AG09319 (cell line): ENCODE results near the gene NOSIP.

Source experiments
- DNase-seq: peaks from one replicate; pipeline ENCODE4 v3.0.0-alpha.2; 2010; ENCODE audit warnings: low read depth; ENCODE audit errors: extremely low read depth
- TF ChIP-seq, protein P1 (sequence below): IDR thresholded peaks from 2 replicates; pipeline ENCODE4 v1.5.1; 2011; ENCODE audit warnings: low read depth, mild to moderate bottlenecking, inconsistent platforms, low read length, moderate library complexity

NOSIP gene

DNA sequence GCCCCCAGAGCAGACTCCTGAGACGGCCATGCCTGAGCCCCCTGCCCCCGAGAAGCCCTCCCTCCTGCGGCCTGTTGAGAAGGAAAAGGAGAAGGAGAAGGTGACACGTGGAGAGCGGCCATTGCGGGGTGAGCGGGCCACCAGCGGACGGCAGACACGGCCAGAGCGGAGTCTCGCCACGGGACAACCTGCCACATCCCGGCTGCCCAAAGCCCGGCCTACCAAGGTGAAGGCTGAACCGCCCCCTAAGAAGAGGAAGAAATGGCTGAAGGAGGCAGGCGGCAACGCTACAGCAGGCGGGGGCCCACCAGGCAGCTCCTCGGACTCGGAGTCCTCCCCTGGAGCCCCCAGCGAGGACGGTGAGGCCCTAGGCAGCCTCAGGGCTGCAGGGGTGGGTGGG is 35.5 kb upstream of the NOSIP start:
- TF ChIP-seq, protein P1, sequence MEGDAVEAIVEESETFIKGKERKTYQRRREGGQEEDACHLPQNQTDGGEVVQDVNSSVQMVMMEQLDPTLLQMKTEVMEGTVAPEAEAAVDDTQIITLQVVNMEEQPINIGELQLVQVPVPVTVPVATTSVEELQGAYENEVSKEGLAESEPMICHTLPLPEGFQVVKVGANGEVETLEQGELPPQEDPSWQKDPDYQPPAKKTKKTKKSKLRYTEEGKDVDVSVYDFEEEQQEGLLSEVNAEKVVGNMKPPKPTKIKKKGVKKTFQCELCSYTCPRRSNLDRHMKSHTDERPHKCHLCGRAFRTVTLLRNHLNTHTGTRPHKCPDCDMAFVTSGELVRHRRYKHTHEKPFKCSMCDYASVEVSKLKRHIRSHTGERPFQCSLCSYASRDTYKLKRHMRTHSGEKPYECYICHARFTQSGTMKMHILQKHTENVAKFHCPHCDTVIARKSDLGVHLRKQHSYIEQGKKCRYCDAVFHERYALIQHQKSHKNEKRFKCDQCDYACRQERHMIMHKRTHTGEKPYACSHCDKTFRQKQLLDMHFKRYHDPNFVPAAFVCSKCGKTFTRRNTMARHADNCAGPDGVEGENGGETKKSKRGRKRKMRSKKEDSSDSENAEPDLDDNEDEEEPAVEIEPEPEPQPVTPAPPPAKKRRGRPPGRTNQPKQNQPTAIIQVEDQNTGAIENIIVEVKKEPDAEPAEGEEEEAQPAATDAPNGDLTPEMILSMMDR = no peak

DNA sequence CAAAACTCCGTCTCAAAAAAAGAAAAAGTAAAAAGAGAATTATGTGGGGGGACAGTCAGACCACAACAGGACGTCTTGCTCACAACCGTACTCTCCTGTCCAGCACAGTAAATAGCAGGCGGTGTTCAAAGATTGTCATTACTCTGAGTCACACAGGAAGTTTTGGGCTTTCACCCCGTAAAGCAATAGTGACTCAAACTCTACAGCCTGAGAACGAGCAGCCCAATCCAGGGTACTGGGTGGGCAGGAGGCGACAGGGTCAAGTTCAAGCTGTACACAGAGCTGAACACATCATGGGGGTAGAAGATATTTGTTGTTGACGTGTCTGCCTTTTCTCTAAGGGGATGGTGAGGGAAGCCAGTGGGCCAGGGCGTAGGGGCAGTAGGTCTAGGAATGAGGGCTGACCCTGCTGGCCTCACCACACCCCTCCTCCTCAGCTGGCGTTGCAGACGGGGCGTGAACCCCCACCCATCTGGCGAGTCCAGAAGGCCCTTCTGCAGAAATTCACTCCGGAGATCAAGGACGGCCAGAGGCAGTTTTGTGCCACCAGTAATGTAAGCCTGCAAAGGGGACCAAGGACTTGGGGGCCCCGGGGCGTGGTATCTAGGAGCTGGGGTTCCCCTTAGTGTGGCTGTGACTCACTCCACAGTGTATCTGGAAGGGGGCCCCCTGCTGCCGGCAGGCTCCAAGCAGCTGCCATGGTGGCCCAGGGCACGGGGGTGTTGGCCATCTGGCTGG is 33.9 kb upstream of the NOSIP start:
- TF ChIP-seq, protein P1 = no peak; the same call in 1 of the 2 replicates
- DNase-seq = no peak

More for the DNA sequence above, 35.5 kb upstream of the NOSIP start:
- DNase-seq = no peak

DNA sequence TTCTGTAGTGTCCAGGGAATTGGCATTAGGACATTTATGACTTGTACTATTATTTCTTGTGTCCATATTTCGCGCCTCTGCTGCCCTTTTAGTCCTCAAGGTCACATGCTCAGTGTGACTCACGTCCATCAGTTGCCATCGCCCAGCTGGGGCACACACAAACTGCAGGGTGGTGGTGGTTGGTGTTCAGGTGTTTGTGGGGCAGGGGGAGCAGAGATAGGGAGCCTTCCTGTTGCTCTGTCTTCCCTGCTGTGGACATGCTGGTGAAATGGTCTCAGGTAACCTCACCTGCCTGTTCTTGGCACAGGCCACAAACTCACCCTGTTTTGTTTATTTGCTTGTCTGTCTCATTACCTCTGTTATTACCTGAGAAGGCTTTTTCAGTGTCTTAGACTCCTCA is 33.0 kb upstream of the NOSIP start:
- DNase-seq = no peak

DNA sequence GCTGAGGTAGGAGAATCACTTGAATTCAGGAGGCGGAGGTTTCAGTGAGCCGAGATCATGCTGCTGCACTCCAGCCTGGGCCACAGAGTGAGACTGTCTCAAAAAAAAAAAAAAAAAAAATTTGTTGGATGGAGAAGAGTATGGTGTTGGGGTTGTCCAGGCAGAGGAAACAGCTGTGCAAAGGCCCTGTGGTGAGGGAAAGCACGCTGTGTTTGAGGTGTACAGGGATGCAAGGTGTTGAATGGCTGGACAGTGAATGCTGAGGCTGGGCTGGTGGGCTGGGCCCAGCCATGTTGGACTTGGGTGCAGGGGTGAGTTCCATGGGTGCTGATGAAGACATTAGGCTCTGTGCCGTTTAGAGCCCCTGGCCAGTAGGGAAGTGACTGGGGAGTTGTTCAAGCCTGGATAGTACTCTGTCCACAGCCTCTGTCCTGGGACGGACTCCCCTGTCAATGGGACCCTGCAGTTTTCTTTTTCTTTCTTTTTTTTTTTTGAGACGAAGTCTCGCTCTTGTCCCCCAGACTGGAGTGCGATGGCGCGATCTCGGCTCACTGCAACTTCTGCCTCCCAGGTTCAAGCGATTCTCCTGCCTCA is 29.2 kb upstream of the NOSIP start:
- TF ChIP-seq, protein P1 = no peak
- DNase-seq = no peak

More for the DNA sequence above, 33.0 kb upstream of the NOSIP start:
- TF ChIP-seq, protein P1 = no peak

DNA sequence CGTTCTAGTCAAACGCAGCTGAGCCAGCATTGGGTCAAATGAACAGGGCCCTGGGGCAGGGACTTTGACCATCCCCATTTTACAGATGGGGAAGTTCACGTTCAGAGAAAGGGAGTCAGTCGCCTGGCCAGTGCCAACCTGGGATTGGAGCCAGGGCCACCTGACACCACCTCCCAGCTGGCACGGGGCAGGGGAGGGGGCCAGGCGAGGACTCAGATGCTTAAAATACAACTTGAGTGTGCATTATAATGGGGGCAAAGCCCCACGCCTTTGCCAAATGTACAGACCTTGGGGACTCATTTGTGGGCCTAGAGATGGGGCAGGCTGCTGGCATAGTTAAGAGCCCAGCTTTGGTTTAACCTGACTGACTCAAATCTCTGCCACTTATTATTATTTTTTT is 25.2 kb upstream of the NOSIP start:
- no peak for DNase-seq
- TF ChIP-seq, protein P1 = no peak

DNA sequence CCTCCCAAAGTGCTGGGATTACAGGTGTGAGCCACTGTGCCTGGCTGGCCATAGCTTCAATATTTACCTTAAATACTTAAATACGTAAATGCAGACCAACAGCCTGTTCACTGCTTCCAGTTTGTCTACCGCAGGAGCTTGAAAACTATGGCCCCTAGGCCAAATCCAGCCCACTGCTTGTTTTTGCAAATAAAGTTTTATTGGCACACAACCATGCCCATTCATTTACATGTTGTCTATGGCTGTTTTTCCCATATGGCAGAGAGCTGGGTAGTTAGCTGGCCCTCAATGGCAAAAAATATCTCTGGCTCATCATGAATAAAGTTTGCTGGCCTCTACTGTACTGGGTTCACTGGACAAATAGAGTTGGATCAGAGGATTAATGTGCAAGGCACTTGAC is 22.4 kb upstream of the NOSIP start:
- no peak for DNase-seq
- TF ChIP-seq, protein P1 = no peak

DNA sequence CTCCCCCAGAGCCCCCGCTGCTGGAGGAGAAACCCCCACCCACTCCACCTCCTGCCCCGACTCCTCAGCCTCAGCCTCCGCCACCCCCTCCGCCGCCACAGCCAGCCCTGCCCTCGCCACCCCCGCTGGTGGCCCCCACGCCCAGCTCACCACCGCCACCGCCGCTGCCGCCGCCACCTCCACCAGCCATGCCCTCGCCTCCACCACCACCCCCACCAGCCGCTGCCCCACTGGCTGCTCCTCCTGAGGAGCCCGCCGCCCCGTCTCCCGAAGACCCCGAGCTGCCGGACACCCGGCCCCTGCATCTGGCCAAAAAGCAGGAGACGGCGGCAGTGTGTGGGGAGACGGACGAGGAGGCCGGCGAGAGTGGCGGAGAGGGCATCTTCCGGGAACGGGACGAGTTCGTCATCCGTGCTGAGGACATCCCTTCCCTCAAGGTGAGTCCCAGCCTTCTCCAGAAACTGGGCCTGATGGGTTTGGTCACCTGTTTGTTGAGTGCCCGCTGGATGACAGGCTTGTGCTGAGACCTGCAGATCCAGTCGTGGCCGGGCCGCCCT is 21.2 kb upstream of the NOSIP start:
- no peak for DNase-seq
- TF ChIP-seq, protein P1 = no peak
